Mucosa of descending colon (tissue), 3 donors: Measurements from ENCODE around the gene TSPAN11. TPM values are rescaled to one million over a fixed set of nuclear protein-coding genes. Genes with fewer than 3 reads are reported as not detected.

Experiments
- ATAC-seq: fragments of 200-7000 bp; cut with Tn5 transposase; one replicate; pipeline ENCODE4 v1.9.1; 2020; ENCODE audit warnings: mild to moderate bottlenecking, moderate library complexity
- DNase-seq, 3 donors: peaks; one replicate each; pipeline ENCODE4 v3.0.0-alpha.2; 2020
- H3K36me3 ChIP-seq: fragments of 200-600 bp; one replicate; pipeline ENCODE4 v1.8.0; 2021; ENCODE audit warnings: low read depth, mild to moderate bottlenecking
- H3K4me1 ChIP-seq: fragments of 200-600 bp; one replicate; pipeline ENCODE4 v1.8.0; 2021; ENCODE audit warnings: low read depth, mild to moderate bottlenecking
- H3K4me3 ChIP-seq: fragments of 200-600 bp; one replicate; pipeline ENCODE4 v1.8.0; 2021; ENCODE audit warnings: mild to moderate bottlenecking
- H3K9me3 ChIP-seq: fragments of 200-600 bp; one replicate; pipeline ENCODE4 v1.8.0; 2021; ENCODE audit warnings: mild to moderate bottlenecking
- CTCF ChIP-seq: fragments of 200-600 bp; IDR thresholded peaks from one replicate; pipeline ENCODE4 v1.8.0; 2022; ENCODE audit warnings: antibody characterized with exemption, mild to moderate bottlenecking
- intact Hi-C, 2 donors: fragments of 100-400 bp; cut with DNase I in 1 of 2; cut with micrococcal nuclease in 1 of 2; formaldehyde crosslinking; loops; one replicate each; pipeline versions ENCODE4 v1.11.0 to v1.11.1; 2022; cut with DNase I, micrococcal nuclease
- total RNA-seq, 3 donors: library from RNA; stranded (reverse); fragmentation: NEBNext Ultra II Directional in 2 of 3; extraction: Animal tissue kit (Norgen Biotek cat#: 25700) in 2 of 3; gene quantifications; one replicate each; pipeline versions ENCODE4 v1.2.1 to v1.2.4, GENCODE V29; 2021 to 2023
- donor health status: DM: no; HTN: no; CAD: no; lungs with moderate emphysema.
- donor health status: DM: no; HTN: no; CAD: no.
- donor health status: DM: no; HTN: yes; CAD: no.

The TSPAN11 gene
- total RNA-seq, 3 donors from 2014 or later, result 3.2 to 19.9 (median 4.2) TPM

DNA sequence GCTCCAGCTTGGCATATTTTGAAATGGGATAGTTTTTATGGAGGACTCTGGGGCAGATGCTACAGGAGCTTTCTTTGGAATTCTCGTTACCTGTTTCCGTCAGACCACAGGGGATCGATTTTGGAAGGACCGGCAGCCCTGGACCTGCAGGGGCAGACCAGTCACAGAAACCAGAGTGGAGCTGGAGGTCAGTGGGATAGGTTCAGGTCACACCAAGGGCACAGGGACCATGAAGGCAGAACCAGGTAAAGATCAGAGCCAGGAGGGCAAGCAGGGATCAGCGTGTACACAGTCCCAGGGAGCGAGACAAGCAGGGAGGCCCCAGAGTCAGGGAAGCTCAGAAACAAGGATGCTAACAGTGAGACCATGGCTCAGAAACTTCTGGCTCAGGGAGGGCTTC lies 45.5 kb downstream of the TSPAN11 start:
- Histone ChIP-seq H3K9me3 (no peaks in the 10 kb centered on the region), H3K4me3 (no peak overlapping the region), H3K36me3 (no peaks in the 10 kb centered on the region), H3K4me1 (no peaks in the 10 kb centered on the region)
- no peak for TF ChIP-seq CTCF
- intact Hi-C loops, result no loop called here
- ATAC-seq, result no peak
- DNase-seq, result no peak

DNA sequence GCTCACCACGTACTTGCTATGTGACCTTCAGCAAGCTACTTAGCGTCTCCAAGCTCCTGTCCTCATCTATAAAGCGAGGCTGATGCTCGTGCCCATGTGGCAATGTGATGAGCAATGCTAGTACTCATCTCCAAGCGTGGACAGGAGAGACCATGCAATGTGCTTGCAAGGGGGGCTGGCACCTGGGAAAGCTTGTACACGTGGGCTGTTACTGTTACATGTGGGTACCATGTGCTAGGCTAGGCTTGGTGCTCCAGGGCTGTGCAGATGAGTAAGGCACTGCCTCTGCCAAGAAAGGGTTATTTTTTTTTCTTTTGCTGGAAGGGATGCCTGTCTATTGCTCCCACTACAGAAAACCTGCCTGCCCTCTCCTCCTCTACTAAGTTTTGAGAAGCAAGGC lies 46.6 kb downstream of the TSPAN11 start:
- H3K4me1 ChIP-seq, result no peaks in the 10 kb centered on the region
- no peaks in the 10 kb centered on the region for H3K9me3 ChIP-seq
- intact Hi-C loops, result no loop called here
- DNase-seq (peak in 1 of 3 donors; percentile 2), ATAC-seq (no peak)
- no peak overlapping the region for H3K4me3 ChIP-seq
- H3K36me3 ChIP-seq, result no peaks in the 10 kb centered on the region
- TF ChIP-seq CTCF, result no peak

DNA sequence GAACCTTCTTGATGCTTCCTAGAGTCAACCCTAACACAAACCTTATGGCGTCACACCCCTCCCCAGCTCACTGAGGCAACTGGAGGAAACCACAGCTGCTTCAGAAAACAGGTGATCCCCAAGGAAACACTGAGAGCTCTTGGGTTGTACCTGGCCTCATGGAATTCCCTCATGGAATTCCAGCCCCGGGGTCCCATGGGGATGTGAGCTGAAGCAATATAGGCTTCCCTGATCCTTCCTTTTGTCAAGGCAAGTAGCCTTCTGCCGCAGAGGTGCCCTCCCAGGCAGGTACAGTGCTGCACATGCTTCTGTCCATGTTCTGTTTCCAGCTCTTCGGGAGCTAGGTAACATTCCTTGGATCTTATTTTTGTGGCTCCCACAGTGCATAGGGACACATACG lies 47.3 kb downstream of the TSPAN11 start:
- Histone ChIP-seq H3K4me1 (no peaks in the 10 kb centered on the region), H3K36me3 (no peaks in the 10 kb centered on the region), H3K4me3 (no peak overlapping the region), H3K9me3 (no peaks in the 10 kb centered on the region)
- ATAC-seq, result no peak
- no peak for TF ChIP-seq CTCF
- intact Hi-C loops, result no loop called here
- peak in 1 of 3 donors; percentile 4 for DNase-seq

DNA sequence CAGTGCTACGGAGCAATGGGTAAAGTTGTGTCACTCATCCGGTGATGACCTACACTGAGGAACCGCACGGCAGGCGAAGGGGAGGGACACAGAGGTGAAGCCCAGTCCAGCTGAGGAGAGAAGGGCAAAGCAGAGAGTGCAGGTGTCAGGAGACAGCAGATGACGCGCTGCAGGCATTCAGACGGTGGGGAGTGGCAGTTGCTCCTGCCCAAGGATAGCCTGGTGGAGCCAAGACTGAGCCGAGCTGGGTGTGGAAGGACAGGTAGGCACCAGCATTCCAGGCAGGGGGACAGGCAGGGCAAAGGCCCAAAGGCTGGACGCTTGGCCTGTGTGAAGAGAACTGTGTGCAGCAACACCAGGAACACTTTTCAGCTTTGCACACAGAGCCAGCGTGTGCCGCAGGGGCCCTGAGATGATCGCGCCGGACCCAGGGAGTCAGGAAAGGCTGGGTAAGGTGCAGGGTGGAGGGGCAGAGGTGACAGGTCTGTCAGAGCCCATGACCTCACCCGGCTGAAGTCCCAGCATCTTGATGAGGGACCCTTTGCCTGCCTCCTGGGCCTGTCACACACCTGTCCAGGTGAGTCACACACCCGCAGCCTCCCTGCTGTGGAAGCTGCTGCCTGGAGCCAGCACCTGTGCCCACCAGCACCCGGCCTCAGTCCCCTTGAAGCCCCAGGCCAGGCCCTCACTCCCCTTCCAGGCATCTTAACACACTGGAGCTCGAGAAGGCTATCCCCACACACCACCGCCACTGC lies 48.4 kb downstream of the TSPAN11 start:
- no peaks in the 10 kb centered on the region for H3K36me3 ChIP-seq
- H3K4me3 ChIP-seq, result no peak overlapping the region
- TF ChIP-seq CTCF, result no peak
- DNase-seq (peak in 1 of 3 donors; percentile 24), ATAC-seq (no peak)
- intact Hi-C loops, result no loop called here
- no peaks in the 10 kb centered on the region for H3K9me3 ChIP-seq
- no peaks in the 10 kb centered on the region for H3K4me1 ChIP-seq

- DNase-seq (no peak), ATAC-seq (no peak)
- no peaks in the 10 kb centered on the region for H3K4me1 ChIP-seq
- no peaks in the 10 kb centered on the region for H3K9me3 ChIP-seq
- TF ChIP-seq CTCF, result no peak
- no peak overlapping the region for H3K4me3 ChIP-seq
- intact Hi-C loops, result no loop called here
- H3K36me3 ChIP-seq, result no peaks in the 10 kb centered on the region
These were observed 49.0 kb downstream of the TSPAN11 start for GRCh38 chr12:30975581-30975980.
